A549 treated with AZD9567 at 1 μM for 4 hours (cell line): Measurements from ENCODE around the gene SLC24A5. TPM values are rescaled to one million over a fixed set of nuclear protein-coding genes. Genes with fewer than 3 reads are reported as not detected.

ENCODE experiments used
- total RNA-seq: library from RNA; stranded (reverse); fragments of 200-300 nt; extraction: Qiagen RNA extraction; gene quantifications from 5 replicates; pipeline ENCODE4 v1.2.3, GENCODE V29; 2022; ENCODE audit not compliant: insufficient read depth

The SLC24A5 gene
- total RNA-seq = 0.07 TPM in 1 of 5 replicates, not detected in the others

GRCh38 chr15:48120745-48121144 is at the start of gene SLC24A5:
Gene SLC24A5 (plus strand): TSS chr15:48120990. CDS start chr15:48121045, 55 bp downstream.

GRCh38 chr15:48177766-48178647 is 57.2 kb downstream of the SLC24A5 start, which contains the start of gene MYEF2:
Gene MYEF2 (minus strand): TSS chr15:48178295. CDS start chr15:48178237, 58 bp downstream.

GRCh38 chr15:48191574-48192225 is 70.9 kb downstream of the SLC24A5 start, which contains the start of gene CTXN2:
Gene CTXN2 (plus strand): TSS chr15:48191665. CDS start chr15:48201301, 9,636 bp downstream.

Other genes starting within 250 kb of the SLC24A5 start
- gene MYEF2, start 57.3 kb downstream of the SLC24A5 start, total RNA-seq = 11.6 to 24.1 TPM (median 17.1 TPM) in 5 replicates
- gene CTXN2, start 70.7 kb downstream of the SLC24A5 start, total RNA-seq = 0.02 to 0.05 TPM (median 0.03 TPM) in 3 of 5 replicates, not detected in the others
- not detected in 5 replicates for gene SLC12A1, start 85.3 kb downstream of the SLC24A5 start, total RNA-seq
- gene DUT, start 210.4 kb downstream of the SLC24A5 start, total RNA-seq = 99.9 to 115 TPM (median 107 TPM) in 5 replicates